Measurements from ENCODE around the gene CIB4. TPM values are rescaled to one million over a fixed set of nuclear protein-coding genes. Genes with fewer than 3 reads are reported as not detected.

CIB4 gene
- total and polyA plus RNA-seq, 4 donors = 1.3 TPM; not detected in 3

DNA sequence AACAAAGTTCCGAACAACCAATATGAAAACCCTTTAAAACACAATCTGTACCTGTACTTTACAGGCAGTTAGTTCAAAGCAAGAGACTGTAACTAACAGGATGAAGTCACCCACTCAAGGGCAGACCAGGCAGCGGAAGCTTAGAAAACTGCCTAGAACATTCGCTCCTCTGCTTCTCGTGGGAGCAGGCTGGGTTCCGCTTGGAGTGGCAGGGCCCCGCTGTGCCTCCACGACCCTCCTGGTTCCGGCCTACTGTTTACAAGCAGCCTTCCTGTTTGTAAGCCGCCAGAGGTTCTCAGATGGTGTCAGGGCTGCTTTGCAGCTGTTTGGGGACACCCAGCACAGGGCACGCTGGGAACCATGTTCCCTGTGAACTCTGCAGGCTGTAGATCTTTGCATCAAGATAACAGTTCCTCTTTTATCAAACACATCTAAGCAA lies 31.3 kb downstream of the CIB4 start:
- peak overlapping the region in 1 of 2 donors; percentile 20 for H3K27ac ChIP-seq (ENCODE audit: low read depth in 1 of 2, low read length in 1 of 2)
- peaks cover 0 to 85% (median 72%) of the 10 kb centered on the region in 5 donors for H3K4me1 ChIP-seq (ENCODE audit: control insufficient read depth in 5 of 5, insufficient read depth in 5 of 5, low read length in 5 of 5)
- H3K36me3 ChIP-seq (ENCODE audit: control insufficient read depth in 4 of 4, insufficient read depth in 4 of 4, low read length in 4 of 4) = no peaks in the 10 kb centered on the region
- DNase-seq = peak; percentile 83 to 93 (median 86)
- no peak for ATAC-seq (ENCODE audit: insufficient read depth, low FRiP score)
- peak overlapping the region in 1 of 2 donors; percentile 46 for H3K9ac ChIP-seq (ENCODE audit: insufficient read depth in 1 of 2, low read length in 2 of 2)
- 51 to 54% methylated on average over 10 of the region's 10 CpGs for WGBS, 2 donors
- no peak overlapping the region for H3K4me3 ChIP-seq
- H3K27me3 ChIP-seq (ENCODE audit: control insufficient read depth in 3 of 3, insufficient read depth in 3 of 3, low read length in 2 of 3) = no peaks in the 10 kb centered on the region
- no peaks in the 10 kb centered on the region for H3K9me3 ChIP-seq (ENCODE audit: control insufficient read depth in 4 of 4, insufficient read depth in 3 of 4, low read length in 3 of 4)
- no peak for TF ChIP-seq CTCF (IDR thresholded peaks at IDR 0.05; ENCODE audit: control extremely low read depth, extremely low read depth)

GRCh38 chr2:26609205-26609631 lies 31.9 kb downstream of the CIB4 start:
- Histone ChIP-seq H3K36me3 (ENCODE audit: control insufficient read depth in 4 of 4, insufficient read depth in 4 of 4, low read length in 4 of 4) (no peaks in the 10 kb centered on the region), H3K4me3 (no peak overlapping the region), H3K9me3 (ENCODE audit: control insufficient read depth in 4 of 4, insufficient read depth in 3 of 4, low read length in 3 of 4) (no peaks in the 10 kb centered on the region), H3K27ac (ENCODE audit: low read depth in 1 of 2, low read length in 1 of 2) (peak overlapping the region in 1 of 2 donors; percentile 57), H3K9ac (ENCODE audit: insufficient read depth in 1 of 2, low read length in 2 of 2) (peak overlapping the region in 1 of 2 donors; percentile 46), H3K4me1 (ENCODE audit: control insufficient read depth in 5 of 5, insufficient read depth in 5 of 5, low read length in 5 of 5) (peaks cover 0 to 79% (median 66%) of the 10 kb centered on the region in 5 donors), H3K27me3 (ENCODE audit: control insufficient read depth in 3 of 3, insufficient read depth in 3 of 3, low read length in 2 of 3) (no peaks in the 10 kb centered on the region)
- TF ChIP-seq CTCF (IDR thresholded peaks at IDR 0.05; ENCODE audit: control extremely low read depth, extremely low read depth) = no peak
- 67 to 73% methylated on average over 7 of the region's 7 CpGs for WGBS, 2 donors
- ATAC-seq (ENCODE audit: insufficient read depth, low FRiP score) (no peak), DNase-seq (peak; percentile 62 to 76 (median 64))

DNA sequence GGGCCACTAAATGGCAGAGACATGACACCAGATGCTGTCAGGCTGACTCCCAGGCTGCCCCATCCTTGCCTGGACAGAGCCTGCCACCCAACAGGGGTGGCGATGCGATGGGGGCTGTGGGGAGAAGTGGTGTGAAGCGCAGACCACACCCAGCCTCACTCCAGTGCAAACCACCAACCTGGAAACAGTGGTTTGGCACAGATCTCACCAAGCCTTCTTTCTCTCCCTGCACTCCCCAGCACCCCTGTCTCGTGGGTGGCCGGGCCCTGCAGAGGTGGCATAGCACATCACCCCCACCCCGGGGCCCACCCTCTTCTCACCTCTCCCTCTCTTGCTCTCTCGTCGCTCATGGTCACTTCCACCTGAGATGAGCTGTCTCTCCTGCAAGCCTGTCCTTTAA lies 32.6 kb downstream of the CIB4 start:
- Histone ChIP-seq H3K9ac (ENCODE audit: insufficient read depth in 1 of 2, low read length in 2 of 2) (no peak overlapping the region), H3K4me3 (no peak overlapping the region), H3K9me3 (ENCODE audit: control insufficient read depth in 4 of 4, insufficient read depth in 3 of 4, low read length in 3 of 4) (no peaks in the 10 kb centered on the region), H3K36me3 (ENCODE audit: control insufficient read depth in 4 of 4, insufficient read depth in 4 of 4, low read length in 4 of 4) (no peaks in the 10 kb centered on the region), H3K27ac (ENCODE audit: low read depth in 1 of 2, low read length in 1 of 2) (no peak overlapping the region), H3K4me1 (ENCODE audit: control insufficient read depth in 5 of 5, insufficient read depth in 5 of 5, low read length in 5 of 5) (peaks cover 0 to 72% (median 59%) of the 10 kb centered on the region in 5 donors), H3K27me3 (ENCODE audit: control insufficient read depth in 3 of 3, insufficient read depth in 3 of 3, low read length in 2 of 3) (no peaks in the 10 kb centered on the region)
- DNase-seq (no peak), ATAC-seq (ENCODE audit: insufficient read depth, low FRiP score) (no peak)
- no peak for TF ChIP-seq CTCF (IDR thresholded peaks at IDR 0.05; ENCODE audit: control extremely low read depth, extremely low read depth)
- WGBS, 2 donors = 73 to 74% methylated on average over 8 of the region's 8 CpGs

- 91 to 92% methylated on average over 8 of the region's 8 CpGs for WGBS, 2 donors
These were observed 33.5 kb downstream of the CIB4 start for GRCh38 chr2:26607698-26608097.

More at GRCh38 chr2:26607698-26608097, 33.5 kb downstream of the CIB4 start:
- ATAC-seq (ENCODE audit: insufficient read depth, low FRiP score) = no peak
- Histone ChIP-seq H3K27ac (ENCODE audit: low read depth in 1 of 2, low read length in 1 of 2) (no peak overlapping the region), H3K36me3 (ENCODE audit: control insufficient read depth in 4 of 4, insufficient read depth in 4 of 4, low read length in 4 of 4) (no peaks in the 10 kb centered on the region), H3K9me3 (ENCODE audit: control insufficient read depth in 4 of 4, insufficient read depth in 3 of 4, low read length in 3 of 4) (no peaks in the 10 kb centered on the region), H3K27me3 (ENCODE audit: control insufficient read depth in 3 of 3, insufficient read depth in 3 of 3, low read length in 2 of 3) (no peaks in the 10 kb centered on the region), H3K9ac (ENCODE audit: insufficient read depth in 1 of 2, low read length in 2 of 2) (no peak overlapping the region), H3K4me3 (no peak overlapping the region), H3K4me1 (ENCODE audit: control insufficient read depth in 5 of 5, insufficient read depth in 5 of 5, low read length in 5 of 5) (peaks cover 0 to 63% (median 50%) of the 10 kb centered on the region in 5 donors)
- DNase-seq = no peak
- no peak for TF ChIP-seq CTCF (IDR thresholded peaks at IDR 0.05; ENCODE audit: control extremely low read depth, extremely low read depth)
